EH (cell line): ENCODE measurements around the gene PHC3.

Source experiments
- DNase-seq: peaks from one replicate; pipeline ENCODE4 v3.0.0-alpha.2; 2015; ENCODE audit warnings: low read depth

PHC3 gene

DNA sequence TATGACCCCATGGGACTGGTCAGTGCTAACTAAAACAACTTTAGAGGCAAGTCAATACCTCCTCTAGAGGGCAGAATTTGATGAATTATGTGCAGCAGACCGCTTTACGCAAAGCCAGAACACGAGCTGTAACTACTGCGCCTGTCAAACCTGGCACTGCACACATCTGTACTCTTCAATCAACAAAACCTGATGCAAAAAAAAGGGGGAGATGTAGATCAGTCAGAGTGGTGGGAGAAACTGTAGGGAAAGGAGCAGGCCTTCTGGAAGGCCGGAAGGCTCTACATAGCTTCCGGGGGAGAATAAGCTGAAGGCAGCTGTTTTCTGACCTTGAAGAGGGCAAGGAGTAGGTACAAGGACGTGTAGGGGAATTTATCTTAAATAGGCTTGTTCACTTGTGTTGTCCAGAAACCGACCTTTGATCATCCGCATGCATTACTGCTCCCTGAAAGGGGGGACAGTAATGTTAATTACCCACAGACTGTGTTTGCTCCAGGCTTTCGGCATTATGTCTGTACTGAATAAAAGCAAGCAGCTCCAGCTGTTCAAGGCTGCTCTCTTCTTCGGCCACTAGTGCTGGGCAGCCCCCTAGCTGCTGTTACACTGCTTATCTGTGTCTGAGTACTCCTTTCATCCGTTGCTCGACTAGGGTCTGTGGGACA lies 102.8 kb downstream of the PHC3 start:
- no peak for DNase-seq

- DNase-seq, result no peak
Measured at GRCh38 chr3:170077361-170077760, 104.2 kb downstream of the PHC3 start.

GRCh38 chr3:170076715-170077238 lies 104.8 kb downstream of the PHC3 start:
- DNase-seq, result peak; percentile 72

GRCh38 chr3:170075441-170076091 lies 106.0 kb downstream of the PHC3 start:
- DNase-seq, result no peak

DNA sequence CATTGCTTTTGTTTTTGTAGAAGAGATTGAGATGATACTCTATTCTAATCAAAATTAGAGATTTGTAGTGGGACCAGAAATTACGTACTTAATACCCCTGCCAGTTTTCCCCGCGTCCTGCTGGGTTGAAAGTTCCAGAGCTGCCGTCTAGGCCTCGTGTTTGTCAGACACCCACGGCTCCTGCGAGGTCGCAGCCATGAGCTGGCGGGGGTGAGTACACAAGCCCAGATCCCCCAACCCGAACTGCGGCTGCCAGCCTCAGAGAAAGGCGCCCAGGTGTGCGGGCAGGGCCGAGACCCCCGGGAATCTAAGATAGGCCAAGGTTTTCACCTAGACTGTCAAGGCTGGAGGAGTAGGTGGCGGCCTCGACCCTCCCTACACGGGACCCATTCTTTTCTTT lies 117.4 kb downstream of the PHC3 start:
- DNase-seq, result no peak

DNA sequence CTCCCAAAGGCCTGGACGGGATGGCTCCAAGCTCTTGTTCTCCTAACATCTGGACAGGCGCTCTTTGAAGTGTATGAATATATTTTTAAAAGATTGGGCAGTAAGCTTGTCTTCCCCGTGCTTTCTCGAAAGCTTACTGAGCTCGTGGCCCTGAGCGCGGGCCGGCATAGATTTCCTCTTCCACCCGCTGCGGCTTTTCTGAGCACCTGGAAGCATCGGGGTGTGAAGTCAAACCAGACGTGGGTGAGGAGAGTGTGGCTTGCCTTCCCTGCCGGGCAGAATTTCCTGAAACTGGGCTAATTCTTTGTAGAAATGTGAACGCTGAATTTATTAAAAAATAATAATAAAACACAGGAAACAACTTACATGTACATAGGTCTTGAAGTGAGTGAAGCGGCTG lies 117.8 kb downstream of the PHC3 start:
- DNase-seq, result no peak

DNA sequence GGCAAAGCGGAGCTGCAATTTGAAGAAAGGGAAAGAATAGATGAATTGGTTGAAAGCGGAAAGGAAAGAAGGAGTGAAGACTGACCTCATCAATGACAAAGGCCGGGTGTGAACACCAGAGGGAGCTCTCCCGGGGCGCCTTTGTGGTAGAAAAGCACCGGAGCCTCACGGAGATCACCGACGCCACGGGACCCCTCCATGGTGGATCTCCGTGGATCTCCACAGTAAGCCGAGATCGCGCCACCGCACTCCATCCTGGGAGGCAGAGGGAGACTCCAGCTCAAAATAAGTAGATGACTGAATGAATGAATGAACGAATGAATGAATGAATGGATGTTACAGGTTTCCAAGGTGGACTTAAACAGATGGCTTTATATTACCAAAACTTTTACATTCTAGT lies 118.8 kb downstream of the PHC3 start:
- no peak for DNase-seq

DNA sequence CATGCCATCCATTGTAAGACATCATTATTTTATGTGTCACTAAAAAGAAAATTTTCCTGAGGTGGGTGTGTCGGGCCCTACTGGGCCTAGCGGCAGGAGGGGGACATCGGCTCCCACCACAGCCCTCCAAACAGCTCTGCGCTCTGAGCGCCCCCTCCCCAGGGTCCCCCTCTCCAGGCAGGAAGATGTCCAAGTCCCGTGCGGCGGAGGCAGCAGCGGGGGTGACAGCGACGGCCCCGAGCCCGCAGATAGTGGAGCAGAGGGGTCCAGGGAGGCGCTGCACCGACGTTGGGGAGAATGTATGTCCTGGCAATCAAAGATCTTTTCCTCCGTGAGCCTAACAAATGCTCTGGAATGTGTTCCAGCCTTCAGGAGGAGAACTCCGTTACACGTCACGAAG lies 119.5 kb downstream of the PHC3 start:
- no peak for DNase-seq

DNA sequence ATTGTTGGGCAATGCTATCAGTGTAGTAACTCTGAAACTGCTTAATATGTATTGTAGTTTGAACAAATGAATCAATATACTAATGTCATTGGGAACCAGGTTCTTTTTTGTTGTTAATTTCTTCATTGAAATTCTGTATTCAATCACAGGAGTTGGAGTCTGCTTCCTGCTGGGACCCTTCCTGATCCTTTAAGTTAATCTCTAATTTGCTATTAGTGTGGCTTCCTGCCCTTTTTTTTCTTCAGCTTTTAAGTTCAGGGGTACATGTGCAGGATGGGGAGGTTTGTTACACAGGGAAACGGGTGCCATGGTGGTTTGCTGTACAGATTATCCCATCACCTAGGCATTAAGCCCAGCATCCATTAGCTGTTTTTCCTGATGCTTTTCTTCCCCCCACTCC lies 122.1 kb downstream of the PHC3 start:
- DNase-seq, result no peak

- DNase-seq, result no peak
Measured at GRCh38 chr3:170058127-170058526, 123.4 kb downstream of the PHC3 start.

- no peak for DNase-seq
Measured at GRCh38 chr3:170057550-170057949, 124.0 kb downstream of the PHC3 start.

DNA sequence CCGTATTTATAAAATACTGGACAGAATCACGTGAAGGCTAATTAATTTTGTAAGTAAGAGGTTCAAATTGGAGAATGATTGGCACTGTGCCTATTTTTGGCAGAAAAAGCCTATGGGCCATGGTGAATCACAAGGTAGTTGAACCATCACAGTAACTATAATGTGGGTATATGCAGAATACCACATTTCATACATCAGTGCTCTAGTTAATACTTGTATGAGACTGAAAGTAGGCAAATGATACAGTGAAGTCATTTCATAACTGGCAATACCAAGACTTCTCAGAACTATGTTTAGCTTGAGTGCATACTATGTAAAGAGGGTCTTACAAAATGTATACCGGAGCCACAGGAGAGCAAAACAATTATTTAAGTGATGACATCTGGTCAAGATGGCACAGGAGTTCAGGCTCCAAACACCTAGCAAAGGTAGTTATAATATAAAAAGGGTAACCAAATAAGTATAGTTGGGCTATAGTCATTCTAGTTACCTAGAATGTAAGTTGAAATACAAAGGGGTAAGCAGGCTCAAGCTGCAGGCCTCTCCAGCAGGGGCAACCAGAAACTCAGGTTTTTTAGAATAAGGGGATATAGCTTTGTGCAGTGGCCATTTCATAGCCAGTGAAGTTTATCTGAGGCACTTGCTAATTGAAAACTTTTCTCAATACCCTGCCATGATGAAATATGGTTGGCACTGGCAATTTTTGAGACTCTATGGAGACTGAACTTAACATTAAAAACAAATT lies 124.7 kb downstream of the PHC3 start:
- no peak for DNase-seq

DNA sequence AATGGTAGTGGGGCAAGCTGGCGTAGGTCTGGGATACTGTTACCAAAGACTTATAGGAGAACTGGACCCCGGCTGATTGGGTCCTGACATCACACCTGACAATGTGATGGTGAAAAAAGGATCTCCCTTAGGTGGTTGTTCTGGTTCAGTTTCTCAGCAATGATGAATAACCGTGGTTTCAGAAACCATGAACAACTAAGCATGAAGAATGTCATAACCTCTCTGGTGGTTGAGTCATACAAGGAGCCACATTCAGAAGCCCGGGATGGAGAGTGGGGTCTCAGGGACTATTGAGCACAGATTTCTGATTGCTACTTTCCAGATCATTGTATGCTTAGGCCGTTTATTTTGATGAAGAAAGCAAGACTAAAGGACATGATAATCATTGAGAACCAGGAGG lies 126.3 kb downstream of the PHC3 start:
- peak; percentile 30 for DNase-seq

DNA sequence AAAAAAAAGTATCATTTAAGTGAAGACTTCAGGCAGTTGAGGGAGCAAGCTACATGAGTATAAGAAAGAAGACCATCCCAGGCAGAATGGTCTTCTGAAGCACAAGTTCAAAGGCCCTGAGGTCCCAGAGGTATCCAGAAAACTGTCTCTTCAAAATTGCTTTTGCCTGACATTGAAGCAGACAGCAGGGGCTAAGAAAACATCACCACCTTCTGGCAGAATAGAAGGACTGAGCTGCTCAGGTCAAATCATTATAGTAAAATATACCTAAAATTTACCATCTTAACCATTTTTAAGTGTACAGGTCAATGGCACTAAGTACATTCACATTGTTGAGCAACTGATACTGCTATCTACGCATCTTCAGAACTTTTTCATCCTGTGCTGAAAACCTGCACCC lies 127.3 kb downstream of the PHC3 start:
- no peak for DNase-seq

DNA sequence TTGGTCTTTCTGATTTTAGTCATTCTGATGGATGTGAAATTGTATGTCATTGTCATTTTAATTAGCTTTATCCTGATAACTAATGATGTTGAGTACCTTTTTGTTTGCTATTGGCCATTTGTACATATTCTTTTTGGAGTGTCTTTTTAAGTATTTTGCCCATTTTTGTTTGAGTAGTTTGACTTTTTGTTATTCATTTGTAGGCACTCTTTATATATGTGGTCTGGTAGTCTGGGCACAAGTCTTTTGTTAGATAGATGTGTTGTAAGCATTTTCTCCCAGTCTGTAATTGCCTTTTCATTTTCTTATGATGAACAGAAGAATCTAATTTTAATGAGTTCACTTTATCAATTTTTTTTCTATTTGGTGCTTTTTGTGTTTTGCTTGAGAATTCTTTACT lies 129.1 kb downstream of the PHC3 start:
- no peak for DNase-seq

DNA sequence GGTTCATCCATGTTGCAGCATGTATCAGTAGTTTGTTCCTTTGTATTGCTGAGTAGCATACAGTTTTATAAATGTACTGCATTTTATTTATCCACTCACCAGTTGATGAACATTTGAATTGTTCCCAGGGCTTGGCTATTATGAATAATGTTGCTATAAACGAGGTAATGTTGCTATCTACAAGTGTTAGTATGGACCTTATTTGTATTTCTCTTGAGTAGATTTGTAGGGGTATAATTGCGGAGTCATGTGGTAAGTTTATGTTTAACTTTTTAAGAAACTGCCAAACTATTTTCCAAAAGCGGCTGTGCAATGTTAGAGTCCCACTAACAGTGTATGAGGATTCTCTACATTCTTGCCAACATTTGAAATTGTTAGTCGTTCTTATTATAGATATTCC lies 130.8 kb downstream of the PHC3 start:
- no peak for DNase-seq

GRCh38 chr3:170049146-170050000 lies 132.2 kb downstream of the PHC3 start:
- peak; percentile 11 for DNase-seq

GRCh38 chr3:170047133-170047404 lies 134.5 kb downstream of the PHC3 start:
- DNase-seq, result no peak

GRCh38 chr3:170046269-170047132 lies 135.0 kb downstream of the PHC3 start:
- DNase-seq, result no peak

DNA sequence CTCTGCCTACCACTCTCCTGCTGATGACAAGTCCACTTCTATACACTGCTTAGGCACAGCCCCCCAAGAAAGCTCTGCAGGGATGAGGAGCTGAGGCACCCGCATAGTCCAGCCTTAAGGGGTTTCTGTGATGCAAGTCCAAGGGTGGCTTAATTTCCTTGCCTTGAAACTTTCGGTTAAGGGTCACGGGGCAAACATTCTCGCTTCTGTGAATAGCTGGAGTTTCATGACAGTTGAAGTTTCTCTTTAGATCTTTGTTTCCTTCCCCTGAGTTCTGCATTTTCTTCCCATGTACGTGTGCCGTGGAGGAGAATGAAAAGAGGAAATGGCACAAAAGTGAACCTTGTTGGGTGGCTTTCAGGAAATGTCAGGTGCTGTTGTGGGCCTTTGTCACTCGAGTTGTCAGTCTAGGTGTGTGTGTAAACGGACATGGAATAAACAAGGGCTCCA lies 136.7 kb downstream of the PHC3 start:
- DNase-seq, result no peak

DNA sequence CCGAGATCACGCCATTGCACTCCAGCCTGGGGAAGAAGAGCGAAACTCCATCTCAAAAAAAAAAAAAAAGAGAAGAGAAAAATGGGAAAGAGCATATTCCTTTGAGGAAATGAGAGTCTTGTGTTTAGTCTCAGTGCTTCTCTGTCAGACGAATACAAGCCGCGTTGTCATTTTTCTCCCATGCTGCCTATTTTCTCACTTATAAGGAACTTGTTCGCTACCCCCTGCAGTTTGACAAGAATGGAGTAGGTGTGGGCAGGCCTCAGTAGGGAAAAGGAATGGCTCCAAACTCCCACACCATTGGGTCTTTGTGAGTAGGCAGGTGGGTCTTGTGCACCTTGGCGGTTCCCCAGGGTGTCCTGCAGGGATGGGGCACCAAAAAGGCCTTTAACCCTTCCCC lies 137.3 kb downstream of the PHC3 start:
- no peak for DNase-seq
